ENCODE measurements around the gene CSRNP2.
A peak's percentile ranks its signal among the peaks of the same experiment; 100 is the strongest.

CSRNP2 gene

DNA sequence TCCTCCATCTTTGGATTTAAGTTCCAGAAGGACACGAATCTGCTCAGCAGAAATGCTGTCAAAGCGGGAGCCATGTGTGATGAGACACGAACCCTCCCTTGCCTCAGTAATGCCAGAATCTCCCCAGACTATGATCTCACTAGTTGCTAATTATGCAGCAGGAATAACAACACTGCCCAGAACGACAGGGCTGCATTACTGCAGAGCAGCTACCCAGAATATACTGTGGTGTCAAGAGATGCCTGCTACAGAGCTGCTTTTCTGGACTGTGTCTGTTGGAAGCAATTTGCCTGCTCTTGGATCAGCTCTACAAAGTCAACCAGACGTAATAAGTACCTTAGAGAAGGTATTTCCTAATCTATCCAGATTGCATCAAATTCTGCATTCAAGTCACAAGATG, 5.5 kb downstream of the CSRNP2 start:
- no peak for DNase-seq (ENCODE audit: low read depth, low spot score)

DNA sequence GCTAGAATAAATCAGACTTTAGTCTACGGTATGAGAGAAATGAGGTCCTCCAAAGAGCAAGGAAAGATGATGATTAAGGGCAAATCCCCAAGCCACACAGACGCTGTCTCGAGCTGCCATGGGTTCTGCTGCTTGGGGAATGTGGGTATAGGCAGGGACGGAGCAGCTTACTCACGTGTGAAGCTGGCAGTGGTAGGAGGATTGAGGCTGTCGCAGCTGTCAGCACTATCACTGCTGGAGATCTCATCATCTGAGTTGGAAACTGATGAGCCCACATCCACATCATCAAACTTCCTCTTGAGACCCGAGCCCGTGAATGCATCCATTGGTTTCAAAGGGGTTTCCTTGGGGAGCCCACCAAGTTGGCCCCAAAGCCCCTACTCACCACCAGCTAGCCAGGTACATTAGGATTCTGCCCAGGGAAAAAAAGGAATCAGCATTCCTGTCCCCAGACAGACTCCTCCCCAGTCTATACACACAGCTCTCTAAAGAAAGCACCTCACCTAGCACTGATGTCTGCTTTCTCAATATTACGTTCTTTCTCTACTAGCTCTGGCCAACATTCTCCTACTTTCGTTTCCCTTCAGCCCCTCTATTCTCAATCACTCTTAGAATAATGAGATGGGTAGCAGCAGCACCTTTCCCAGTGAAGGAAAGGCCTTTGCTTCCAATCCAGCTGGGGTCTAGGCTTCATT, 7.0 kb downstream of the CSRNP2 start:
- no peak for DNase-seq (ENCODE audit: low read depth, low spot score)

DNA sequence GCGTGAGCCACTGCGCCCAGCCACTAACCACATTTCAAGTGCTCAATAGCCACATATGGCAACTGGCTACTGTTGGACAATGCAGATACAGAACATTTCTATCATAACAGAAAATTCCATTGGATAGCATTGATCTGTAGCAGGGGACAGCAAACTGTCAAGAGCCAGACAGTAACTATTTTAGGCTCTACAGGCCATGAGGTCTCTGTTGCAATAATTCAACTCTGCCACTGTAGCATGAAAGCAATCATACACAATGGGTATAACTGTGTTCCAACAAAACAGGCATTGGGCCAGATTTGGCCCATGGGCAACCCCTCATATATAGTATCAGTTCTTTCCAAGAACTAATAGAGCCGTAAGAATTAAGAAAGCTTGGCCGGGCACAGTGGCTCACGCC, 8.0 kb downstream of the CSRNP2 start:
- no peak for DNase-seq (ENCODE audit: low read depth, low spot score)

DNA sequence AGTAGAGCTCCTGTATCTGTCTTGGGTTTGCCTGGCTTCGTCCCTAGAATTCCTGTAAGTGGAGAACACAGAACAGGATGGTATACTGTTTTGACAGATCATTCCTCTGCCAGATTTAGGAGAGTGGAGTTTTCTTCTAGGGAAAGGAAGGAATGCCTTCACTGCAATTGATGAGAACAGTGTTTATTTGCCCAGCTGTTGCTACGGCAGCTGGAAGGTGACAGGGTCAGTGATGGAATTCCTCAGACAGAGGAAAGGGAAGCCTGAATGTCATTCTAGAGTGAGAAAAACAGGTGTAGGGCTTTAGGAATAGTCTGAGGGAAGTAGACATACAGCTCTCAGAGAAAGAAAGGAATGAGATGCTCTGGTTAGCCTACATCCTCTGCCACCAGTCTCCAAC, 11.7 kb downstream of the CSRNP2 start:
- no peak for DNase-seq (ENCODE audit: low read depth, low spot score)

DNA sequence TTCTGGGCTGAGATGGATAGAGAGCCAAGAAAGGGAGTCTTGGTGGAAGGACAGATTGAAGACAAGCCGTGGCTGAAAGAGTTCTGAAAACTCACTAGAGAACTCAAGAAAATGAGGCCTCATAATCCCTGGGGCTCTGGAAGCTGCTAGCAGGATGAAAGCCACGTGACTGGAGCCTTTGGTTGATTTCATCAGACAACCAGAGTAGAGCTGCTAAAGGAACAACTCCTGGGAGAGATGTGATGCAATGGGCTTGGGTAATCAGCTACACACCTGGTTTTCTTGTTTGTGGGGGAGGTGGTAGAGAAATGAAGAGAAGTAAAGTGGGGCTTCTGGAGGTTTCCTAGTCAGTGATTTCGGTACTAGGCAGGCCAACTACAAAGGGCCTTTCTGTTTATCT, 13.4 kb downstream of the CSRNP2 start:
- no peak for DNase-seq (ENCODE audit: low read depth, low spot score)

DNA sequence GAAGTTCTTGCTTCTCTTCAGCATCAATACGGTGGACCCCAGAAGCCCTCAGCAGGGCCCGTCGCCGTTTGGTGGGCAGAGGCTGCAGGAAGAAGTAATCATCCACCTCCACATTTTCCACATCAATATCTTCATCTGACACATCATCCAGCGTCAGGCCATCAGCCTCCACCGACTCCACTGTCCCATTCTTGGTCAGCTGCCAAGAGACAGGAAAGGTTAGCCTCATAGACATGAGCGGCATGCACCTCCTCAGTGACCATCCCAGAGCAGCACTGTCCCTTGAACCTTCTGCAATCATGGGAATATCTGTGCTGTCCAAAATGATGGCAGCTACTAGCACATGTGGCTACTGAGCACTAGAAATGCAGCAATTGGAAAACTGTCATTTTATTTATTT, 15.6 kb downstream of the CSRNP2 start:
- no peak for DNase-seq (ENCODE audit: low read depth, low spot score)

DNA sequence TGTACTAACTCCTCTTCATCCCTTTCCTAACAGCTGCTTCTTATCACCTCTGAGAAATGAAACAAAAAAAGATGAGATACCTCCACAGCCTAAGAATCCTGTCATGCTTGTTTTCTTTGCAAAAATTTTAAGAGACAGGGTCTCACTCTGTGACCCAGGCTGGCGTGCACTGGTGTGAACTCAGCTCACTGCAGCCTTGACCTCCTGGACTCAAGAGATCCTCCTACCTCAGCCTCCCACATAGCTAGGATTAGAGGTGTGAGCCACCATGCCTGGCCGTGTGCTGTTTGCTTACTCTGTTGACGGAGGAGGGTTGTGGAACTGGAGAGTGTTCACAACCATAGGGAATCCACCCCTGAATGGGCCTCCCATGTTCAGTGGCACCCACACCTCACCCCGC, 16.2 kb downstream of the CSRNP2 start:
- no peak for DNase-seq (ENCODE audit: low read depth, low spot score)

DNA sequence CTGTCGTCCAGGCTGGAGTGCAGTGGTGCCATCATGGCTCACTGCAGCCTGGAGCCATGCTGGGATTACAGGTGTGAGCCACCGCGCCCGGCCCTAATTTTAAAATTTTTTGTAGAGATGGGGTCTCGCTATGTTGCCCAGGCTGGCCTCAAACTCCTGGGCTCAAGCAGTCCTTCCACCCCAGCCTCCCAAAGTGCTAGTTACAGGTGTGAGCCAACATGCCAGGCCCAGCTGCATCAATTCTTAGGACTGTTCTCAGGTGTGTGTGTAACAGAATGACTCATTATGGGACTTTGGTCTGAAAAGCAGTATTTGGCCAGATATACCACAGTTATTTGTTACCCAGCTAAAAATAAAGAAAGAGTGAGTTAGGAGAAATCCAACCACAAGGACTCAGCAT, 17.9 kb downstream of the CSRNP2 start:
- no peak for DNase-seq (ENCODE audit: low read depth, low spot score)

DNA sequence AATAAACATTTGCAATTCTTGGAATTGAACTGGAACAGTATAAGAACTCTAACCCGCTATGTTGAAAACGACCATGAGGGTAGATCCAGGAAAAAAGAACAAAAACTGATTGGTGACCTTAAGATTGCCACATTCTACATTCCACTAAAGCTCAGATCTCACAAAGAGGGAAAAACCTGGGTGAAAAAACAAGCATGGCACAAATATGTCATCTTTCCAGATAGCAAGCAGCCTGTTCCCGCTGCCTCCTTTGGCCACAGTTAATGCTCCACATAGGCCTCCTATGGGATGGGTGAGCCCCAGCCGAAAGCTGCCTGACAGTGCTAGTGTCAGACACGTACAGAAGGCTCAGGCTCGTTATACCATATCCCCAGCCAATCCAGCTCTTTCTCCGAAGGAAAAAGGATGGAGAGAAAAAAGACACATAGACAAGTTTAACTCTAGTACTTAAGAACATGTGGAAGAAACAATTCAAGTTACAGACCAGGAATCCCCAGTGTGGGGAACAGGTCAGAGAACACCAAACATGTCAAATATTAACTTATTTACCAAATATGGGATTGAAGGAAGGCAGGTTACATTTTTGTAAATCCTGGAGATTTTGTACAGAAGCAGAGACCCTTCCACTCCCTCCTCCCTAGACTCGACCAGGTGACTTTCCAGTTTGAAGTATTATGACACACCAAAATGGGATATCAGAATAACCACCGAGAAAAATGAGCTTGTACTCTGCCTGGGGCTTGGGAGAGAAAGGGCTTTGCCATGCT, 20.6 kb downstream of the CSRNP2 start:
- DNase-seq (ENCODE audit: low read depth, low spot score): no peak

DNA sequence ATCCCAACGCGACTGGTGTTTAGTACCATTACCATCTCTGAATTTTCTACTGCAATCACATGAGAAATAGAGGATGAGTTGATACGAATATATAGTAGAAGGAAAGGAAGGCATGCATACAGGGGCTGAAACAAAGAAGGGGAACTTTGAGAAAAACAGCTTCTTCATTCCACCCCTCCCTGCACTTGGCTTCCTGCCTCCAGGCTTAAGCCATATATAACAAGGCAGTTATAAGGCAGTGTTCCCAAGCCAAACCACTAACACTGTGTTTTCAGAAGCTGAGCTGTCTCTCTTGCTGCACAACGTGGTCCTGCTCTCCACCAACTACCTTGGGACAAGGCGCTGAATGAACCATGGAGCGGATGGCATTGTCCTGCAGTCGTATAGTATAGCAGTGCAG, 24.3 kb downstream of the CSRNP2 start:
- DNase-seq (ENCODE audit: low read depth, low spot score): no peak

DNA sequence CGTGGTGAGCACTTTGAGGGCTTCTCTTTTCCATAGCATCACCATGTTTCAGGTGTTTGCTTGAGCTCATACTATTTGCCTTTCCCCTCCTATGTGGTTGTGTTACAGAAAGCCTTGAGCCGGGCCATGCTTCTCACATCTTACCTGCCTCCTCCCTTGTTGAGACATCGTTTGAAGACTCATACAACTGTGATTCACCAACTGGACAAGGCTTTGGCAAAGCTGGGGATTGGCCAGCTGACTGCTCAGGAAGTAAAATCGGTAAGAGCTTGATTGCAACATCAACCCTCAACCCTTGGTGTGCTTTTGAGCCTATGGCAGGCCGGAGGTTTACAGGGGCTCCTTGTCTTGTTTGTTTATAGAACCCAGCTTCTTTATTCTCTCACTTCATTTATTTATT, 27.2 kb downstream of the CSRNP2 start:
- DNase-seq (ENCODE audit: low read depth, low spot score): no peak

DNA sequence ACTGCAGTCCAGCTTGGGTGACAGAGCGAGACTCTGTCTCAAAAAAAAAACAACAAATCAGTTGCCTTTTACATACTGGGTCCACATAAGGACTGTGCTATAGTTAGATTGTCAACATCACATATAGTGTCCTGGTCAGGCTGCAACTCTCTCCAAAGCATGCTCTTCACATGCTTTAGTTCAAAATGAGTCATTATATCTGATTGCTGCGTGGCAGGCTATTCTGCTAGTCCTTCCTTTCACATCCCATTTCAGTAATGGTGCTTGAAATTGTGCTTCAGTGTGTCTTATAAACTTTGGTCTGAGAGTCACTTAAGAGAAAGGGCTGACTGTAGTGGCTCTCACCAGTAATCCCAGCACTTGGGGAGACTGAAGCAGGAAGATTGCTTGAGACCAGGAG, 28.3 kb downstream of the CSRNP2 start:
- no peak for DNase-seq (ENCODE audit: low read depth, low spot score)

DNA sequence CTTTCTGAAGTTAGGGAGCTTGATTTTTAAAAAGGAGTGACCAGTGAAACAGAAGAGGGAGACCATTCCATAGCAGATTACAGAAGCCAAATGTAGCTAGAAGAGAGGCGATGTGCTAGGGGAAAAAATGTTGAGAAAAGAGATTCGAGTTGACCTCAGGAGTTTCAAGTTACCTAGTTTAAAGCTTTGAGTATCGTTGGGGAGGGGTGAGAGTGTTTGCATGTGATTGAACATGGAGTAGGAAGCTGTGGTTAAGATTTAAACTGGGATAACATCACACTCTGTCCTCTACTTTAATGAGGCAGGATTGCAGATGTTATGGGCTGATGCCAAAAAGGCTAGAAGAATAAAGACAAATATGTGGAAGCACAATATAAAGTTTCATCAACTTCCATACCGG, 31.6 kb downstream of the CSRNP2 start:
- DNase-seq (ENCODE audit: low read depth, low spot score): no peak

DNA sequence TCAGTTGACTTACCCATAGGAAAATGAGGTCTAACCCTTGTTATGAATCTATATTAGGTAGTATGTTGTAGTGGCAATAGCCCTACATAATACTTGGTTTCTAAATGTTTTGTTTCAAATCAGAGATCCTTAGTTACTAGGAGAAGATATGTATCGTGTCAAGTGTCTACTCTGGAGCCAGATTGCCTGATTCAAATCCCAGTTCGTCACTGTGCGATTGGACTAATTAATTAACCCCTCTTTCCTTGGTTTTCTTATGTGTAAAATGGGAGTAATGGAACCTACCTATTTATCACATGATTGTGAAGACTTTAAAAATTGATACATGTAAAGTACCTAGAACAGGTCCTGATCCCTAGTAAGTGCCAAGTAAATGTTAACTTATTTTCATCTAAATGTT, 33.9 kb downstream of the CSRNP2 start:
- DNase-seq (ENCODE audit: low read depth, low spot score): no peak

DNA sequence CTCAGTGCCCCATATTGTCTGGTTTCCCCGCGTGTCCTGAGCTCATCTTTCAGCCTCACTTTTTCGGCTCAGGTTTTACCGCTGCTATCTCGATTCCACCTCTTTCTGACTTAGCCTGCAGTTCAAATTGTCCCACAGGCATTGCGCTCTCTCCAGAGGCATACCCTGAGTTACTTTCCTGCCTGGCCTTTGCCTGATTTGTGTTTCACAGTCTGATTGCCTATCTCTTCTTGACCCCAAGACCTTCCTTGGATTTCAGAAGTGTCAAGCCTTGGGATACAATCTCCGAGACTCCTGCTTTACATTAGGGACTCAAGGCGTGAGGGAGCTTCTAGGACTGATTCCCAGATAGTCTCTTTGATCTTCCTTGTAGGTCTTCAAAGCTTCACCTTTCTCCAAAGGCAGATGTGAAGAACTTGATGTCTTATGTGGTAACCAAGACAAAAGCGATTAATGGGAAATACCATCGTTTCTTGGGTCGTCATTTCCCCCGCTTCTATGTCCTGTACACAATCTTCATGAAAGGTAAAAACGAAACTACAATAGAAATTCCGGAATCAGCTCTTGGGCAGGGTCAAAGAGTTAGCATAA, 34.6 kb downstream of the CSRNP2 start:
- no peak for DNase-seq (ENCODE audit: low read depth, low spot score)

DNA sequence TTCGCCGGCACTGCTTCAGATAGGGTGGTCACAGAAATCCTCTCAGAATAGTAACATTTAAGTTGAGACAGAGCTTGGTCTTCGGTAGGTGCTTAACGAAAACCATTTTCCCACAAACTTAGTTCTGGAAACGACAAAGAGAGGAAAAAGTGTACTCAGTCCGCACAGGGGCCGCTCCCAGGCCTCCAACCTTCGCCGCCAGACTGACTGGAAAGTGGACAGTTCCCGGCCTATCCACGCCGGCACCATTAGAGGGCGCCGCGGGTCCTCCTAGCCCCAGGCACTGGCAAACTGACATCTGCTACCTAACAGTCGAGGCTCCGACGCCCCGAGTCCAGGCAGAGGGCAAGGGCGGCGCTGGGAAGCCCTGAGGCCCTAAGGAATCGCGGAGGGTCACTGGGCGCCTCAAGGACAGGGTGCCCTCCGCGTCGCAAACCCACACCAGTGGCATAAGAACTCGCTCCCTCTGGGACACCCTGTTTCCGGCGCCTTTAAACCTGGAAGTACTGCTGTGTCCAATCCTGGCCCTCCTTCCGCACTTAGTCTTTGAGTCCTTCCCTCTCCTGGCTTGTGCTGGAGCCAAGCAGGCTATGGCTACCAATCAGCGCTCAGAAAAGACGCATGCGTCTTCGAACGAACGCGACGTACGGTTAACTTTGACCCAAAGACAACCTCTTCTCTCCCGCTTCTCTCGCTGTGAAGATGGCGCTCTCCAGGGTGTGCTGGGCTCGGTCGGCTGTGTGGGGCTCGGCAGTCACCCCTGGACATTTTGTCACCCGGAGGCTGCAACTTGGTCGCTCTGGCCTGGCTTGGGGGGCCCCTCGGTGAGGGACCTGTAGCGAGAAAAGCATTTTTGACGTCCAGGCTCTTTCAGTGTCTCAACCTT, 35.5 kb downstream of the CSRNP2 start, which contains the start of gene LETMD1:
Gene LETMD1 (plus strand): TSS at position 673 of the 886 bp plus-strand sequence. CDS start 30 bp downstream, at position 703.
- peak; percentile 82 for DNase-seq (ENCODE audit: low read depth, low spot score)

DNA sequence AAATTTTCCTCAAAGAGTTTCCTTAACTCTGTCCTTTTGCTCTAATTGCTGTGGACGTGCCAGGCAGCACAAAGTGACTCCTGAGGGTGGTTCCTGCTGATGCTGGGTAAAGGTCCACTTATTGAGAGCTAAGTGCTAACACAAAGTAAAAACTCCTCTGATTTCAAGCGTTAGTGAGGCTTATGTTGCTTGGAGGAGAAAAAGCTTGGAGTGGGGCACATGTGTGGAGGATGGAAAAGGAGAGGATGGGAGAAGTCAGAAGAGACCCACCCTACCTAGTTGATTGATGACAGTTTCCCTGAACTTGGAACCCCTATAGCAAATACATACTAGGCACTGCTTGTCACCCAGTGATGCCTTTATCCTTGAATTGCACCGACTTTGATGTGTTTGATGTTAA, 47.1 kb downstream of the CSRNP2 start:
- no peak for DNase-seq (ENCODE audit: low read depth, low spot score)

DNA sequence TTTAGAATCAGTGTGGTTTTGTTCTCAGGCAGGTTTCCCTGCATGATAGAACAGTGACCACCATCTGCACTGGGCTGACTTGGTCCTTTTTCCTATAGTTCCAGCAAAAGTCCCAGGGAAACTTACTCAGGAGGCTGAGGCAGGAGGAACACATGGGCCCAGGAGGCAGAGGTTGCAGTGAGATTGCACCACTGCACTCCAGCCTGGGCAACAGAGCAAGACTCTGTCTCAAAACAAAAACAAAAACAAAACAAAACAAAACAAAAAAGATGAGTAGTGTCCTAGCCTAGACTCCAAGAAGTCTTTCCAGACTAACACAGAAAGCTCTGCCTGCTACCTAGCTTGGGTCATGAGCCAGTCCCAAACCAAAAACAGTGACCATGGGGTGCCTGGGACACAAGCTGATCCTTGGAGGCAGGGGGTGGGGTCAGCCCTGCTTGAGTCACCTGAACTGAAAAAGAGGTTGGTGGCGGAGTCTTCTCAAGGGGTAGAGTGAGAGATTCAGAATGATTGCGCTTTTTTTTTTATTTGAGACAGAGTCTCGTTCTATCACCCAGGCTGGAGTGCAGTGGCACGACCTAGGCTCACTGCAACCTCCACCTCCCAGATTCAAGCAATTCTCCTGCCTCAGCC, 49.8 kb downstream of the CSRNP2 start:
- DNase-seq (ENCODE audit: low read depth, low spot score): no peak

DNA sequence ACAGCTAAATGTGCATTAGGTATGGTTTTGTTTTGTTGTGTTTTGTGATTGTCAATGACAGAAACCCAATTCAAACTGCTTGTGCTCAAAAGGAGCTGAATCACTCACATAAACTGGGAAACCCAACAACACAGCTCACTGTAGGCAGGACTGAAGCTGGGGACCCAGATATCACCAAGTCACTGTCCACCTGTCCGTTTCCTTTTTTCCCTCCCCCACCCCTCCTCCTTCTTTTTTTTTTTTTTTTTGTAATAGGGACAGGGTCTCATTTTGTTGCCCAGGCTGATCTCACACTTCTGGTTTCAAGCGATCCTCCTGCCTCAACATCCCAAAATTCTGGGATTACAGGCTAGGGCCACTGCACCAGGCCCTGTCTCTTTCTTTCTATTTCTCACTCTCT, 50.3 kb downstream of the CSRNP2 start:
- DNase-seq (ENCODE audit: low read depth, low spot score): no peak

DNA sequence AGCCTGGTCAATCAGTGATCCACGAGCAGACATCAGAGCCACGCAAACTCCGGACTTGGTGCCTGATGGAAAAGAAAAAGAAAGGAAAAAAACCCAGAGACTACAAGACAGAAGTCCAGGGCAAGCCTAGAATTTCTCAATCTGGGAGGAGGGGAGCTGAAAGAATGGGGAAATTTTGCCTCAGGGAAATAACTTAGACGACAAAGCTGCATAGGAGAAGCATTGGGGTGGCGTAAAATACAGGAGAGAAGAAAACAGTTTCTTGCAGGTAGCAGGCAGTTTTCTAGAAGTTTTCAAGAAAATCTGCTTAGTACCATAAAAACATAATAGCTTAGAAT, 54.6 kb downstream of the CSRNP2 start:
- no peak for DNase-seq (ENCODE audit: low read depth, low spot score)

DNA sequence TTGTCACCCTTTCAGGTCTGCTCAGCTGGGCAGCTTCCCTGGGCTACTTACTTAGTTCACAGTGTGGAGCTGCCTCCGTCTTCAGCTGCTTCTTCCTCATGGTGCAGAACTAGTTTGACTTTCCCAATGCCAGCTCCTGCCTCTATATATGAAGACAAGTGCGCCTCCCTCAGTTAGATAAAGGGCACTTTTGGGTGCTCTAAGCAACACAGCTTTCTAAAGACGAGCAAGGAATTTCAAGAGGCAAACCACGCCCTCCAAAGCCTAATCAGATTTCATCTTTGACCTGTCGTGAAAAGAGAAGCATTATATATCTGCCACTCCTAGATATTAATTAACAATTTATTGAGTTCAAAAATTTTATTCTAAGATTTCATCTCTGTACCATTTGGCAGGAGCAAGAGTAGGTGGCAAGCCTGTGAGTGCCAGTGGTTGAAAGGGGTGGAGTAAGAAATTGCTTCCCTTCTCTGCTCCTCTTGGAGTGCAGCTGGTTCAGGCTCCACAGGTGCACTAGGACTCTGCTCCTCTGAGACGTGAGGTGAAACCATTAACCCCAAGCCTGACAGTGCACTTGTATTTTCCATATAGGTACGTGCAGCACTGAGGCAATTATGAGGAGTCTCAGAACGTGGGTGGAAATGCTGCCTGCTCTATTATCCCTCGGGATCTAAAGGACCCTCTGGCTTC, 55.1 kb downstream of the CSRNP2 start:
- no peak for DNase-seq (ENCODE audit: low read depth, low spot score)
